NB4 (cell line): ENCODE data around the gene CDKN2B-AS1.

Experiments
- DNase-seq: peaks from one replicate; pipeline ENCODE4 v3.0.0; 2010; ENCODE audit warnings: low read depth
- H3K4me3 ChIP-seq: one replicate; pipeline ENCODE4 v1.5.1; 2011; ENCODE audit warnings: mild to moderate bottlenecking, low read depth, low read length, moderate library complexity
- CTCF ChIP-seq: IDR thresholded peaks from one replicate; pipeline ENCODE4 v1.5.1; 2012; ENCODE audit warnings: low read depth, low read length
- MYC ChIP-seq: IDR thresholded peaks from 2 replicates; pipeline ENCODE4 v1.6.1; 2011; ENCODE audit warnings: low read depth, low read length
- POLR2A ChIP-seq: IDR thresholded peaks from 2 replicates; pipeline ENCODE4 v1.6.1; 2011; ENCODE audit warnings: mild to moderate bottlenecking; ENCODE audit not compliant: insufficient read length; ENCODE audit errors: extremely low read depth
- TF ChIP-seq, protein P1 (sequence below): IDR thresholded peaks from 2 replicates; pipeline ENCODE4 v1.6.1; 2011; ENCODE audit warnings: low read depth, low read length

Gene CDKN2B-AS1

GRCh38 chr9:22142671-22143070 lies 148.1 kb downstream of the CDKN2B-AS1 start:
- DNase-seq: no peak
- no peak overlapping the region for H3K4me3 ChIP-seq
- TF ChIP-seq MYC (no peak), CTCF (no peak), POLR2A (no peak)
- TF ChIP-seq, protein P1, sequence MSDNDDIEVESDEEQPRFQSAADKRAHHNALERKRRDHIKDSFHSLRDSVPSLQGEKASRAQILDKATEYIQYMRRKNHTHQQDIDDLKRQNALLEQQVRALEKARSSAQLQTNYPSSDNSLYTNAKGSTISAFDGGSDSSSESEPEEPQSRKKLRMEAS: no peak

GRCh38 chr9:22143799-22144625 lies 149.4 kb downstream of the CDKN2B-AS1 start:
- no peak for DNase-seq
- TF ChIP-seq CTCF: no peak
- TF ChIP-seq MYC: no peak
- TF ChIP-seq POLR2A: no peak
- TF ChIP-seq, protein P1: no peak
- H3K4me3 ChIP-seq: no peak overlapping the region

DNA sequence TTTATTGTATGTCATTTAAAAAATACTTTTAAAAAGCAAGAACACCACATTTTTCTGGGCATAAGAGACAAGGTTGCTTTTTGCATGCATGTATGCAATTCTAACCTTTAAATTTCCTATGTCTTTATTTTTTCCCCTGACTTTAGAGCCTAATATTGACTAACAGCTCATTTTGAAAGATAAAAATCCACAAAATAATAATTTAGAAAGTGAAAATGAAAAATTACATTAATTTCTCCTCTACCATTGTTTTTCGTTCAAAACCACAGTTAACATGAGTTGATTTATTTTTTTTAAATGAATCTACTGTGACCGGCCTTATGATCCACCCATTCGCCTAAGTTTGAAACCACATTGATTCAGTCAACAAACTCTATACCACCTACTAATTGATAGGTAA lies 152.0 kb downstream of the CDKN2B-AS1 start:
- TF ChIP-seq, protein P1: no peak
- TF ChIP-seq MYC: no peak
- TF ChIP-seq CTCF: no peak
- no peak for TF ChIP-seq POLR2A
- no peak overlapping the region for H3K4me3 ChIP-seq
- no peak for DNase-seq

- no peak overlapping the region for H3K4me3 ChIP-seq
- TF ChIP-seq, protein P1: no peak
- no peak for TF ChIP-seq MYC
- no peak for TF ChIP-seq CTCF
- no peak for TF ChIP-seq POLR2A
- no peak for DNase-seq
These were observed 153.4 kb downstream of the CDKN2B-AS1 start for GRCh38 chr9:22147813-22148527.

GRCh38 chr9:22148528-22148875 lies 153.9 kb downstream of the CDKN2B-AS1 start:
- TF ChIP-seq MYC (no peak), CTCF (no peak), POLR2A (no peak)
- TF ChIP-seq, protein P1: no peak
- DNase-seq: no peak
- H3K4me3 ChIP-seq: no peak overlapping the region
